GM20431 (cell line): Measurements from ENCODE around the gene CD101.

Source experiments
- in situ Hi-C: fragments of 300-500 bp; cut with MseI, MboI; formaldehyde crosslinking; loops from one replicate; pipeline ENCODE4 v1.15.0; 2020; ENCODE audit warnings: low sequenced_read_pairs; ENCODE audit not compliant: unreplicated experiment

CD101 gene

DNA sequence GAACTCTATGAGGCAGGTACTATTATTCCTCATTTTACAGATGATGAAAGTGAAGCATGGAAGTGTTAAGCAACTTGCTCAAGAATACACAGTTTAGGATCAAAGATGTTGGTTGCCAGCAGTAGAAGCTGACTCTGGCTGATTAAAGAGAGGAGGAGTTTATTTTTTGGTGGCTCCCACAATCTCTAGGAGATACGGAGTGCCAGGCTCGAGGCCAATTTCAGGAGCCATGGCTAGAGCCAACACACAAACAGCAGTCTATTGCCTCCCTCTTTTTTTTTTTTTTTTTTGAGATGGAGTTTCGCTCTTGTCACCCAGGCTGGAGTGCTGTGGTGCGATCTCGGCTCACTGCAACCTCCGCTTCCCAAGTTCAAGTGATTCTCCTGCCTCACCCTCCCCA, 78.2 kb downstream of the CD101 start:
- in situ Hi-C loops, result no loop called here

DNA sequence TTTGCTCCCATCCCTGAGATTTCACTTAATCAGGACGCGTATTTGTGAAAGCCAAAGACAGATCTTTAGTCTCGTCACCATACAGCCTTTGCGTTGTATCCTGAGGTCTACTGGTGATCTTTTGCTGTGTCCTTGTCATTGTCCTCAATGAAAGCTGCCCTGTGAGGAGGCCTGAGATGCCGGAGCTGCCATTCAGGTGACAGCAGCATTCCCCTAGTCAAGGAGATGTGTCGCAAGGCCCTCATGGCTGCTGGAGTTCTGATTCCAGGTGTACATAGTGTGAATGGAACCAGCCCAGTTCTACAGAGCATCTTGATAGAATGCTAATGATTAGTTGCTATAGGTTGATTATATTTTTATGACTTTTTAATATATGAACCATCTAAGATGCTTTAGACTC, 82.7 kb downstream of the CD101 start:
- in situ Hi-C loops, result no loop called here
